Neural cell (in vitro differentiated cells): ENCODE results near the gene CASTOR1. TPM values are rescaled to one million over a fixed set of nuclear protein-coding genes. Genes with fewer than 3 reads are reported as not detected.

Experiments
- H2AFZ ChIP-seq: fragments of 200-600, 300-800 bp; sonication (generic), shearing (Covaris generic); 2 replicates; pipeline ENCODE4 v1.6.0; 2014; ENCODE audit warnings: low read depth, mild to moderate bottlenecking, antibody characterized with exemption, low read length, moderate library complexity
- H3F3A ChIP-seq: fragments of 200-600 bp; shearing (Covaris generic); 2 replicates; pipeline ENCODE4 v1.6.1; 2016; ENCODE audit warnings: mild to moderate bottlenecking, moderate library complexity, mixed read lengths, antibody characterized with exemption, low read length; ENCODE audit not compliant: insufficient read depth, poor library complexity, severe bottlenecking
- H3K27ac ChIP-seq: fragments of 200-600, 300-800 bp; sonication (generic), shearing (Covaris generic); 2 replicates; pipeline ENCODE4 v1.5.1; 2014; ENCODE audit warnings: mild to moderate bottlenecking, low read length, moderate library complexity
- H3K27me3 ChIP-seq: fragments of 300-800, 200-600 bp; sonication (generic), shearing (Covaris generic); 2 replicates; pipeline ENCODE4 v1.6.0; 2014; ENCODE audit warnings: mild to moderate bottlenecking, low read depth, low read length, moderate library complexity; ENCODE audit not compliant: insufficient read depth
- H3K36me3 ChIP-seq: fragments of 300-800, 200-600 bp; sonication (generic), shearing (Covaris generic); 2 replicates; pipeline ENCODE4 v1.5.1; 2014; ENCODE audit warnings: mild to moderate bottlenecking, antibody characterized with exemption, low read length, moderate library complexity; ENCODE audit not compliant: insufficient read depth
- H3K4me2 ChIP-seq: fragments of 300-800, 200-600 bp; sonication (generic), shearing (Covaris generic); 2 replicates; pipeline ENCODE4 v1.6.0; 2014; ENCODE audit warnings: mild to moderate bottlenecking, low read length
- H3K4me3 ChIP-seq: fragments of 300-800, 200-600 bp; sonication (generic), shearing (Covaris generic); 2 replicates; pipeline ENCODE4 v1.5.1; 2014; ENCODE audit warnings: mild to moderate bottlenecking, low read length, moderate library complexity
- H3K79me2 ChIP-seq: fragments of 200-600 bp; shearing (Covaris generic); replicated peaks from 2 replicates; pipeline ENCODE4 v1.6.0; 2014; ENCODE audit warnings: mild to moderate bottlenecking, low read length, moderate library complexity; ENCODE audit not compliant: insufficient read depth
- H3K9ac ChIP-seq: fragments of 300-800, 200-600 bp; sonication (generic), shearing (Covaris generic); 2 replicates; pipeline ENCODE4 v1.6.1; 2016; ENCODE audit warnings: mild to moderate bottlenecking, low read length, mixed read lengths
- H3K9me2 ChIP-seq: fragments of 200-600 bp; shearing (Covaris generic); 2 replicates; pipeline ENCODE4 v1.6.1; 2016; ENCODE audit warnings: mild to moderate bottlenecking, low read length, mixed read lengths; ENCODE audit not compliant: insufficient read depth
- H3K9me3 ChIP-seq: fragments of 200-600, 300-800 bp; sonication (generic), shearing (Covaris generic); 2 replicates; pipeline ENCODE4 v1.6.1; 2016; ENCODE audit warnings: mild to moderate bottlenecking, mixed run types, low read length, moderate library complexity, mixed read lengths
- H4K20me1 ChIP-seq: fragments of 200-600 bp; shearing (Covaris generic); 2 replicates; pipeline ENCODE4 v1.6.1; 2016; ENCODE audit warnings: mild to moderate bottlenecking, mixed run types; ENCODE audit not compliant: insufficient read depth
- EP300 ChIP-seq: fragments of 450-650 bp; conservative IDR thresholded peaks from 2 replicates; pipeline ENCODE4 v1.6.1; 2014; ENCODE audit warnings: antibody characterized with exemption, mild to moderate bottlenecking, moderate library complexity; ENCODE audit not compliant: poor library complexity, severe bottlenecking
- EZH2 ChIP-seq: fragments of 200-600, 300-800 bp; shearing (Covaris generic), sonication (generic); IDR thresholded peaks from 2 replicates; pipeline ENCODE4 v1.6.1; 2014; ENCODE audit warnings: antibody characterized with exemption, low read length, borderline replicate concordance, mild to moderate bottlenecking; ENCODE audit not compliant: insufficient read depth, poor library complexity, severe bottlenecking
- MXI1 ChIP-seq: fragments of 450-650 bp; conservative IDR thresholded peaks from 2 replicates; pipeline ENCODE4 v1.6.1; 2014; ENCODE audit warnings: antibody characterized with exemption, mild to moderate bottlenecking; ENCODE audit not compliant: poor library complexity, severe bottlenecking
- POLR2AphosphoS5 ChIP-seq: IDR thresholded peaks from 2 replicates; pipeline ENCODE4 v1.6.1; 2012
- RAD21 ChIP-seq: fragments of 450-650 bp; conservative IDR thresholded peaks from 2 replicates; pipeline ENCODE4 v1.6.1; 2014; ENCODE audit warnings: antibody characterized with exemption, mild to moderate bottlenecking, moderate library complexity
- SMC3 ChIP-seq: fragments of 450-650 bp; conservative IDR thresholded peaks from 2 replicates; pipeline ENCODE4 v1.6.1; 2014; ENCODE audit warnings: antibody characterized with exemption, mild to moderate bottlenecking, moderate library complexity; ENCODE audit not compliant: poor library complexity
- TAF1 ChIP-seq: IDR thresholded peaks from 2 replicates; pipeline ENCODE4 v1.6.1; 2012; ENCODE audit warnings: low read depth
- polyA plus RNA-seq: library from polyadenylated mRNA; depleted of rRNA; stranded (reverse); fragments of >200 nt; gene quantifications from 2 replicates; pipeline ENCODE4 v1.2.3, GENCODE V29; 2014
- TF ChIP-seq, protein P1 (sequence below): fragments of 450-650 bp; IDR thresholded peaks from 2 replicates; pipeline ENCODE4 v1.5.1; 2014; ENCODE audit warnings: antibody characterized with exemption, mild to moderate bottlenecking, moderate library complexity; ENCODE audit not compliant: poor library complexity, severe bottlenecking
- TF ChIP-seq, protein P2 (sequence below): IDR thresholded peaks from 2 replicates; pipeline ENCODE4 v1.6.1; 2012; ENCODE audit warnings: borderline replicate concordance

Gene CASTOR1
- polyA plus RNA-seq, 1 donor from 2014 or later, result 2.2 TPM

DNA sequence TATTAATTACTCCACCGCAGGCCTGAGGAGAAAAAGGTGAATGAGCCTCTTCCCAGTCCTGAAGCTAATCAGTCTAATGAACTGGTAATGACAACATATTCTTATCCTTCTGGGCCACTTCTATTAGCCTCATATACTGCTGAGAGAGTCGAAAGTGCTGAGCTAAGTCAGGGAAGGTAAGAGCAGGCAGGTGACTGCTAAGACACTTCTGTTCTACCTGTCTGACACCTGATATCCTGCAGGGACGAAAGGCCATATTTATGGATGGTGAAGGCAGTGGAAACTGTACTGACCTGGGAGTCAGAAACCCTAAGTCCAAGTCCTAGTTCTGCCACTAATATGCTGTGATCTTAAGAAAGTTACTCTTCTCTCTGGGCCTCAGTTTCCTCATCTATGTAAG is 33.9 kb upstream of the CASTOR1 start:
- Histone ChIP-seq H3K79me2 (no peaks in the 10 kb centered on the region), H3F3A (no peaks in the 10 kb centered on the region), H3K36me3 (no peaks in the 10 kb centered on the region), H3K9me3 (no peaks in the 10 kb centered on the region), H3K27me3 (no peaks in the 10 kb centered on the region), H4K20me1 (no peaks in the 10 kb centered on the region), H3K9ac (no peak overlapping the region), H3K9me2 (no peaks in the 10 kb centered on the region), H2AFZ (no peak overlapping the region), H3K4me3 (no peak overlapping the region), H3K27ac (no peak overlapping the region), H3K4me2 (no peak overlapping the region)
- TF ChIP-seq POLR2AphosphoS5 (no peak), EP300 (no peak), SMC3 (no peak), TAF1 (no peak), RAD21 (no peak), EZH2 (no peak), MXI1 (no peak)
- TF ChIP-seq, protein P1, sequence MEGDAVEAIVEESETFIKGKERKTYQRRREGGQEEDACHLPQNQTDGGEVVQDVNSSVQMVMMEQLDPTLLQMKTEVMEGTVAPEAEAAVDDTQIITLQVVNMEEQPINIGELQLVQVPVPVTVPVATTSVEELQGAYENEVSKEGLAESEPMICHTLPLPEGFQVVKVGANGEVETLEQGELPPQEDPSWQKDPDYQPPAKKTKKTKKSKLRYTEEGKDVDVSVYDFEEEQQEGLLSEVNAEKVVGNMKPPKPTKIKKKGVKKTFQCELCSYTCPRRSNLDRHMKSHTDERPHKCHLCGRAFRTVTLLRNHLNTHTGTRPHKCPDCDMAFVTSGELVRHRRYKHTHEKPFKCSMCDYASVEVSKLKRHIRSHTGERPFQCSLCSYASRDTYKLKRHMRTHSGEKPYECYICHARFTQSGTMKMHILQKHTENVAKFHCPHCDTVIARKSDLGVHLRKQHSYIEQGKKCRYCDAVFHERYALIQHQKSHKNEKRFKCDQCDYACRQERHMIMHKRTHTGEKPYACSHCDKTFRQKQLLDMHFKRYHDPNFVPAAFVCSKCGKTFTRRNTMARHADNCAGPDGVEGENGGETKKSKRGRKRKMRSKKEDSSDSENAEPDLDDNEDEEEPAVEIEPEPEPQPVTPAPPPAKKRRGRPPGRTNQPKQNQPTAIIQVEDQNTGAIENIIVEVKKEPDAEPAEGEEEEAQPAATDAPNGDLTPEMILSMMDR, result no peak
- TF ChIP-seq, protein P2, sequence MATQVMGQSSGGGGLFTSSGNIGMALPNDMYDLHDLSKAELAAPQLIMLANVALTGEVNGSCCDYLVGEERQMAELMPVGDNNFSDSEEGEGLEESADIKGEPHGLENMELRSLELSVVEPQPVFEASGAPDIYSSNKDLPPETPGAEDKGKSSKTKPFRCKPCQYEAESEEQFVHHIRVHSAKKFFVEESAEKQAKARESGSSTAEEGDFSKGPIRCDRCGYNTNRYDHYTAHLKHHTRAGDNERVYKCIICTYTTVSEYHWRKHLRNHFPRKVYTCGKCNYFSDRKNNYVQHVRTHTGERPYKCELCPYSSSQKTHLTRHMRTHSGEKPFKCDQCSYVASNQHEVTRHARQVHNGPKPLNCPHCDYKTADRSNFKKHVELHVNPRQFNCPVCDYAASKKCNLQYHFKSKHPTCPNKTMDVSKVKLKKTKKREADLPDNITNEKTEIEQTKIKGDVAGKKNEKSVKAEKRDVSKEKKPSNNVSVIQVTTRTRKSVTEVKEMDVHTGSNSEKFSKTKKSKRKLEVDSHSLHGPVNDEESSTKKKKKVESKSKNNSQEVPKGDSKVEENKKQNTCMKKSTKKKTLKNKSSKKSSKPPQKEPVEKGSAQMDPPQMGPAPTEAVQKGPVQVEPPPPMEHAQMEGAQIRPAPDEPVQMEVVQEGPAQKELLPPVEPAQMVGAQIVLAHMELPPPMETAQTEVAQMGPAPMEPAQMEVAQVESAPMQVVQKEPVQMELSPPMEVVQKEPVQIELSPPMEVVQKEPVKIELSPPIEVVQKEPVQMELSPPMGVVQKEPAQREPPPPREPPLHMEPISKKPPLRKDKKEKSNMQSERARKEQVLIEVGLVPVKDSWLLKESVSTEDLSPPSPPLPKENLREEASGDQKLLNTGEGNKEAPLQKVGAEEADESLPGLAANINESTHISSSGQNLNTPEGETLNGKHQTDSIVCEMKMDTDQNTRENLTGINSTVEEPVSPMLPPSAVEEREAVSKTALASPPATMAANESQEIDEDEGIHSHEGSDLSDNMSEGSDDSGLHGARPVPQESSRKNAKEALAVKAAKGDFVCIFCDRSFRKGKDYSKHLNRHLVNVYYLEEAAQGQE, result no peak

DNA sequence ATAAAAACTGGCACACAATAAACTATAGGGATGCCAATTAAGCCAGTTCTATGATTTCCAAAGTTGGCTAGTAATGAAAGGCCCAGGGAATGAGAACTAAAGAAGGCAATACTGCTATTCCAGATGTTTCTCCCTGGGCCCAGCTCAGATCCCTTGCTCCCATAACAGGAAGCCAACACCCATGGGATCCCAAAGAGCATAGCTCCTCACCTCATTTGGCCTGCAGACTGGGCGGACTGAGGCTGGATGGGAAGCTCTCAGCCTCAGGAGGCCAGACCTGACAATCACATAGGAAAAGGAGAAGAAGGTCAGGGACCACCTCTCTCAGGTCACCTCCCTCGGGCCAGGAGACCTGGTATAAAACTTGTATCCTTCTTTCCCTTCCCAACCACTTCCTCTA is 32.2 kb upstream of the CASTOR1 start:
- TF ChIP-seq EZH2, result no peak
- TF ChIP-seq, protein P2, result no peak
- no peak for TF ChIP-seq EP300
- TF ChIP-seq SMC3, result no peak
- TF ChIP-seq RAD21, result no peak
- TF ChIP-seq, protein P1, result no peak
- no peak for TF ChIP-seq TAF1
- TF ChIP-seq MXI1, result no peak
- no peak for TF ChIP-seq POLR2AphosphoS5
- Histone ChIP-seq H3K36me3 (no peaks in the 10 kb centered on the region), H3F3A (no peaks in the 10 kb centered on the region), H3K4me2 (no peak overlapping the region), H3K4me3 (no peak overlapping the region), H3K27ac (no peak overlapping the region), H3K9me2 (no peaks in the 10 kb centered on the region), H3K9me3 (no peaks in the 10 kb centered on the region), H3K27me3 (no peaks in the 10 kb centered on the region), H4K20me1 (no peaks in the 10 kb centered on the region), H2AFZ (no peak overlapping the region), H3K9ac (no peak overlapping the region), H3K79me2 (no peaks in the 10 kb centered on the region)
